KOPT-K1 (cell line): Measurements from ENCODE around the gene IFNA16.
"Not testable (repeated sequence)": the region's sequence is repeated elsewhere in the genome, so short reads cannot be mapped to it uniquely, and the experiment has no call there.

Source experiments
- H3K27ac ChIP-seq: fragments of 200-600 bp; sonication (generic); 2 replicates; pipeline ENCODE4 v1.5.1; 2016; ENCODE audit warnings: antibody characterized with exemption, mild to moderate bottlenecking, low read depth, low read length; ENCODE audit not compliant: poor library complexity, severe bottlenecking
- H3K36me3 ChIP-seq: fragments of 200-600 bp; sonication (generic); 2 replicates; pipeline ENCODE4 v1.5.1; 2017; ENCODE audit warnings: antibody characterized with exemption, mild to moderate bottlenecking, low read length, moderate library complexity; ENCODE audit not compliant: insufficient read depth
- H3K9me3 ChIP-seq: fragments of 200-600 bp; sonication (generic); 2 replicates; pipeline ENCODE4 v1.5.1; 2017; ENCODE audit warnings: antibody characterized with exemption, low read length, mild to moderate bottlenecking; ENCODE audit not compliant: insufficient read depth, poor library complexity, severe bottlenecking

The IFNA16 gene

GRCh38 chr9:21213411-21214326, 3.4 kb downstream of the IFNA16 start:
- not testable (repeated sequence) for H3K27ac ChIP-seq, H3K9me3 ChIP-seq, H3K36me3 ChIP-seq

GRCh38 chr9:21212160-21212559, 5.0 kb downstream of the IFNA16 start:
- not testable (repeated sequence) for H3K27ac ChIP-seq, H3K9me3 ChIP-seq, H3K36me3 ChIP-seq

GRCh38 chr9:21210782-21211181, 6.3 kb downstream of the IFNA16 start:
- H3K9me3 ChIP-seq, H3K36me3 ChIP-seq, H3K27ac ChIP-seq: not testable (repeated sequence)

- no peaks in the 10 kb centered on the region for H3K9me3 ChIP-seq
- H3K36me3 ChIP-seq: no peaks in the 10 kb centered on the region
- no peak overlapping the region for H3K27ac ChIP-seq
Measured at GRCh38 chr9:21210311-21210710, 6.8 kb downstream of the IFNA16 start.

- H3K9me3 ChIP-seq, H3K27ac ChIP-seq, H3K36me3 ChIP-seq: not testable (repeated sequence)
Measured at GRCh38 chr9:21207043-21207442, 10.1 kb downstream of the IFNA16 start, which contains the start of gene IFNA10. TSS of gene IFNA10 (minus strand) at chr9:21207143. CDS start at chr9:21207097, 46 bp downstream.

GRCh38 chr9:21205204-21205603, 11.9 kb downstream of the IFNA16 start:
- Histone ChIP-seq H3K9me3 (peaks cover 6% of the 10 kb centered on the region), H3K27ac (no peak overlapping the region), H3K36me3 (no peaks in the 10 kb centered on the region)

- H3K9me3 ChIP-seq, H3K27ac ChIP-seq, H3K36me3 ChIP-seq: not testable (repeated sequence)
Measured at GRCh38 chr9:21202105-21202504, 15.0 kb downstream of the IFNA16 start, which contains the start of gene IFNA7. TSS of gene IFNA7 (minus strand) at chr9:21202205. CDS start at chr9:21202165, 40 bp downstream.

GRCh38 chr9:21194867-21195776, 22.0 kb downstream of the IFNA16 start:
- not testable (repeated sequence) for H3K36me3 ChIP-seq, H3K27ac ChIP-seq, H3K9me3 ChIP-seq

GRCh38 chr9:21187487-21187886, 29.6 kb downstream of the IFNA16 start, which contains the start of gene IFNA4:
TSS of gene IFNA4 (minus strand) at chr9:21187587. CDS start at chr9:21187531, 56 bp downstream.
- H3K9me3 ChIP-seq, H3K36me3 ChIP-seq, H3K27ac ChIP-seq: not testable (repeated sequence)

- not testable (repeated sequence) for H3K27ac ChIP-seq, H3K9me3 ChIP-seq, H3K36me3 ChIP-seq
Measured at GRCh38 chr9:21182810-21183736, 34.0 kb downstream of the IFNA16 start.

- H3K27ac ChIP-seq: no peak overlapping the region
- H3K9me3 ChIP-seq: no peaks in the 10 kb centered on the region
- H3K36me3 ChIP-seq: no peaks in the 10 kb centered on the region
Measured at GRCh38 chr9:21174671-21175070, 42.4 kb downstream of the IFNA16 start.

- no peak overlapping the region for H3K27ac ChIP-seq
Measured at GRCh38 chr9:21172156-21172555, 45.0 kb downstream of the IFNA16 start.

GRCh38 chr9:21171351-21171750, 45.8 kb downstream of the IFNA16 start:
- Histone ChIP-seq H3K9me3 (no peaks in the 10 kb centered on the region), H3K36me3 (no peaks in the 10 kb centered on the region), H3K27ac (no peak overlapping the region)

More at GRCh38 chr9:21172156-21172555, 45.0 kb downstream of the IFNA16 start:
- no peaks in the 10 kb centered on the region for H3K9me3 ChIP-seq
- no peaks in the 10 kb centered on the region for H3K36me3 ChIP-seq

GRCh38 chr9:21166560-21166959, 50.6 kb downstream of the IFNA16 start, which contains the start of gene IFNA21:
TSS of gene IFNA21 (minus strand) at chr9:21166660. CDS start at chr9:21166612, 48 bp downstream.
- H3K27ac ChIP-seq, H3K9me3 ChIP-seq, H3K36me3 ChIP-seq: not testable (repeated sequence)
